Stromal cell of bone marrow (primary cell): ENCODE results near the gene GPC1.
"Not testable (repeated sequence)": the region's sequence is repeated elsewhere in the genome, so short reads cannot be mapped to it uniquely, and the experiment has no call there.

Experiments
- DNase-seq: peaks from one replicate; pipeline ENCODE4 v3.0.0-alpha.2; 2012; ENCODE audit warnings: low read depth

Gene GPC1

GRCh38 chr2:240467149-240467642 lies 31.7 kb downstream of the GPC1 start:
- no peak for DNase-seq

- DNase-seq: no peak
Measured at GRCh38 chr2:240467659-240468302, 32.3 kb downstream of the GPC1 start.

GRCh38 chr2:240468303-240469238 lies 33.1 kb downstream of the GPC1 start:
- no peak for DNase-seq

- no peak for DNase-seq
Measured at GRCh38 chr2:240469239-240469636, 33.8 kb downstream of the GPC1 start.

- DNase-seq: no peak
Measured at GRCh38 chr2:240469740-240470139, 34.3 kb downstream of the GPC1 start.

GRCh38 chr2:240472078-240472790 lies 36.8 kb downstream of the GPC1 start:
- DNase-seq: no peak

GRCh38 chr2:240473211-240473610 lies 37.7 kb downstream of the GPC1 start:
- no peak for DNase-seq

- no peak for DNase-seq
Measured at GRCh38 chr2:240477916-240478315, 42.5 kb downstream of the GPC1 start.

GRCh38 chr2:240478346-240479110 lies 43.1 kb downstream of the GPC1 start:
- no peak for DNase-seq

GRCh38 chr2:240479111-240479501 lies 43.6 kb downstream of the GPC1 start:
- no peak for DNase-seq

GRCh38 chr2:240480834-240481623 lies 45.6 kb downstream of the GPC1 start:
- DNase-seq: no peak

GRCh38 chr2:240481720-240482119 lies 46.3 kb downstream of the GPC1 start:
- no peak for DNase-seq

GRCh38 chr2:240482141-240482540 lies 46.7 kb downstream of the GPC1 start:
- DNase-seq: no peak

- DNase-seq: no peak
Measured at GRCh38 chr2:240491483-240491882, 56.0 kb downstream of the GPC1 start.

- DNase-seq: no peak
Measured at GRCh38 chr2:240494194-240494793, 58.8 kb downstream of the GPC1 start.

GRCh38 chr2:240494942-240495341 lies 59.5 kb downstream of the GPC1 start:
- DNase-seq: not testable (repeated sequence)

- not testable (repeated sequence) for DNase-seq
Measured at GRCh38 chr2:240497082-240497481, 61.6 kb downstream of the GPC1 start.

- no peak for DNase-seq
Measured at GRCh38 chr2:240498171-240498957, 62.9 kb downstream of the GPC1 start.

GRCh38 chr2:240498958-240499260 lies 63.4 kb downstream of the GPC1 start:
- DNase-seq: no peak
